Inflammatory macrophage (primary cell): ENCODE data around the gene NXPE2.

Experiments used
- DNase-seq, 2 donors: peaks; one replicate each; pipeline ENCODE4 v3.0.0-alpha.2; 2020 to 2022

The NXPE2 gene

DNA sequence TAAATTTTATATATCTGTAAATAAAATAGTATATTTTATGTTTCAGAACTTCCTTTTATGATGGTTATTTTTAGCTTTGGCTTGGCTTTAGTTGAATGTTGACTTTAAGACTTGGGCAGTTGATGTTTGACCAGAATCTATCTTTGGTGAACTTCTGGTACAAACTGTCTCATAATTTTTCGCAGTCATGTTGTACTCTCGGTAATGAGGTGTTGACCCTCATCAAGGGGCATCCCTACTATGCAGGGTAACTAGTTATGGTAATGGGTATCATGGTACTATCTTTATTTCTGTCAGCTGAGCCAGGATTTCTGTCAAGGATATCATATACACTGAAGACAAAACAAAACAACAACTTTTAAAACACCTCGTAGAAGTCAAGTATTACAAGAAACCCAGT is 67.7 kb downstream of the NXPE2 start:
- DNase-seq: no peak
